ENCODE data around the gene TMEM132C. TPM values are rescaled to one million over a fixed set of nuclear protein-coding genes. Genes with fewer than 3 reads are reported as not detected.

Gene TMEM132C
- total and polyA plus RNA-seq, 2 of the 8 experiments (the other 6 are each of a cell fraction or from before 2014, with no cell fraction given) = 0.23 to 0.76 TPM

GRCh38 chr12:128578045-128578444 lies 311.1 kb downstream of the TMEM132C start:
- Histone ChIP-seq H2BK5ac (ENCODE audit: low read depth, low read length) (no peak overlapping the region), H3K27me3 (replicated peaks in 1 of 4; ENCODE audit: control insufficient read depth in 3 of 4, extremely low read depth in 1 of 4, insufficient read depth in 3 of 4, low read length in 3 of 4) (no peaks in the 10 kb centered on the region; a peak in 1 of 7 replicates), H3K4ac (replicated peaks; ENCODE audit: insufficient read length, low read depth, low read length) (no peak overlapping the region), H3K27ac (ENCODE audit: low read depth, low read length) (no peak overlapping the region), H2BK15ac (ENCODE audit: low read length) (no peak overlapping the region), H3K56ac (replicated peaks; ENCODE audit: insufficient read length, low read depth, low read length) (no peak overlapping the region), H3K4me1 (replicated peaks in 1 of 4; ENCODE audit: control insufficient read depth in 3 of 4, insufficient read depth in 4 of 4, low read length in 3 of 4) (peaks cover 0 to 6% (median 2%) of the 10 kb centered on the region in 4 experiments; a peak in 2 of 7 replicates), H3K36me3 (ENCODE audit: control insufficient read depth in 2 of 4, insufficient read depth in 4 of 4, low read length in 3 of 4) (no peaks in the 10 kb centered on the region), H2BK120ac (replicated peaks; ENCODE audit: low read depth, low read length) (no peak overlapping the region), H4K8ac (ENCODE audit: extremely low read depth, insufficient read depth, low read length) (no peak overlapping the region), H3K79me1 (ENCODE audit: low read depth, low read length) (no peaks in the 10 kb centered on the region), H4K5ac (ENCODE audit: insufficient read length, low read depth, low read length) (no peak overlapping the region), H2BK20ac (ENCODE audit: low read length) (no peak overlapping the region), H2BK12ac (ENCODE audit: low read depth, low read length) (no peak overlapping the region), H4K20me1 (replicated peaks in 1 of 2; ENCODE audit: control insufficient read depth in 1 of 2, insufficient read depth in 2 of 2, low read length in 2 of 2) (no peaks in the 10 kb centered on the region), H3K18ac (ENCODE audit: extremely low read depth, low read length) (no peak overlapping the region), H3K4me3 (ENCODE audit: extremely low read depth in 1 of 4, insufficient read depth in 2 of 4, low read depth in 3 of 4, low read length in 4 of 4) (no peak overlapping the region), H3K9ac (replicated peaks in 1 of 4; ENCODE audit: extremely low read depth in 1 of 4, low read depth in 3 of 4, low read length in 3 of 4) (no peak overlapping the region), H3K79me2 (ENCODE audit: control insufficient read depth in 1 of 2, insufficient read depth in 2 of 2, low read length in 2 of 2) (no peaks in the 10 kb centered on the region), H2AK5ac (ENCODE audit: low read depth, low read length) (no peak overlapping the region), H2AFZ (ENCODE audit: low read length) (no peak overlapping the region), H4K91ac (replicated peaks; ENCODE audit: insufficient read length, low read length) (no peak overlapping the region), H3K23me2 (ENCODE audit: low read depth, low read length) (no peaks in the 10 kb centered on the region), H3K9me3 (ENCODE audit: insufficient read depth in 2 of 2, low read depth in 1 of 2, low read length in 1 of 2) (no peaks in the 10 kb centered on the region), H3K23ac (ENCODE audit: insufficient read length) (no peak overlapping the region), H3K14ac (ENCODE audit: insufficient read length) (no peak overlapping the region), H3K4me2 (ENCODE audit: insufficient read depth in 1 of 2, low read depth in 2 of 2, low read length in 2 of 2) (no peak overlapping the region)
- no peak for FAIRE-seq
- no peak for DNase-seq (ENCODE audit: low read depth in 1 of 2, low spot score in 2 of 2)
- ChIA-PET CTCF (ENCODE audit: partially characterized antibody) (interaction anchor here (1.2 to 2.0 kb wide), 2 partner anchors 61 to 318 kb away, joined by 3 to 4 read pairs; no protein-coding TSS in a partner anchor), POLR2A (ENCODE audit: partially characterized antibody) (no interaction called here)
- WGBS, 2 experiments (ENCODE audit: extremely low coverage in 1 of 2, insufficient coverage in 1 of 2, insufficient read length in 1 of 2, insufficient replicate concordance in 2 of 2, low coverage in 1 of 2, low lambda C conversion rate in 2 of 2, missing lambda C conversion rate in 1 of 2) = 96% methylated on average over 8 of the region's 8 CpGs; no CpG with 5 or more reads in 1 of the 2 experiments
- TF ChIP-seq HDAC6 (IDR thresholded peaks at IDR 0.05; ENCODE audit: low read depth, low read length) (no peak), CTCF (IDR thresholded peaks at IDR 0.05; ENCODE audit: control extremely low read depth in 1 of 3, insufficient read depth in 1 of 3, low read depth in 1 of 3, low read length in 3 of 3) (no peak), CHD1 (IDR thresholded peaks at IDR 0.05; ENCODE audit: low read depth, low read length) (no peak), BCL11A (IDR thresholded peaks at IDR 0.05; ENCODE audit: low read depth in 2 of 2, low read length in 2 of 2) (no peak), NANOG (IDR thresholded peaks at IDR 0.05; ENCODE audit: insufficient read depth, low read depth, low read length, poor library complexity, severe bottlenecking) (no peak), SIRT6 (IDR thresholded peaks at IDR 0.05; ENCODE audit: low read length) (no peak), RFX5 (IDR thresholded peaks at IDR 0.05; ENCODE audit: borderline replicate concordance, low read depth, low read length) (no peak), KDM5A (IDR thresholded peaks at IDR 0.05; ENCODE audit: low read length) (no peak), TAF7 (optimal IDR thresholded peaks at IDR 0.05; ENCODE audit: borderline replicate concordance, low read depth, low read length) (no peak), JUND (IDR thresholded peaks at IDR 0.05; ENCODE audit: low read length) (no peak), CTBP2 (IDR thresholded peaks at IDR 0.05; ENCODE audit: borderline replicate concordance, insufficient read depth, insufficient read length, low read length) (no peak), KDM1A (IDR thresholded peaks at IDR 0.05; ENCODE audit: borderline replicate concordance, low read length) (no peak)
